Measurements from ENCODE around the gene GALNT14. TPM values are rescaled to one million over a fixed set of nuclear protein-coding genes. Genes with fewer than 3 reads are reported as not detected.

Gene GALNT14
- total and polyA plus RNA-seq, 9 of the 15 experiments (the other 6 are each of a cell fraction or from before 2014, with no cell fraction given) = 0.11 TPM; not detected in 8

- no TSS peak for BruUV-seq (replicated peaks)
These were observed 8.7 kb downstream of the GALNT14 start for GRCh38 chr2:31129375-31130171.

More at GRCh38 chr2:31129375-31130171, 8.7 kb downstream of the GALNT14 start:
- WGBS (ENCODE audit: insufficient coverage, low coverage, missing lambda C conversion rate) = 0% methylated on average over 5 of the region's 6 CpGs
- ChIA-PET POLR2A (interaction anchor here (0.7 kb wide), 1 partner anchor 20 kb away, joined by 3 read pairs; no protein-coding TSS in a partner anchor), CTCF (ENCODE audit: low intra/inter-chr PET ratio) (no interaction called here)
- Histone ChIP-seq H3K79me2 (ENCODE audit: control insufficient read depth, insufficient read depth, low read length) (no peaks in the 10 kb centered on the region), H3K36me3 (ENCODE audit: control insufficient read depth, insufficient read depth, low read length) (no peaks in the 10 kb centered on the region), H3K4me1 (replicated peaks in 1 of 2; ENCODE audit: control insufficient read depth in 2 of 2, insufficient read depth in 2 of 2, low read length in 2 of 2) (no peaks in the 10 kb centered on the region), H3K9ac (ENCODE audit: insufficient read depth in 1 of 2, low read depth in 2 of 2, low read length in 2 of 2) (no peak overlapping the region), H3K4me3 (no peak overlapping the region), H3K9me1 (ENCODE audit: control insufficient read depth, insufficient read depth, low read length) (no peaks in the 10 kb centered on the region), H4K20me1 (replicated peaks; ENCODE audit: control insufficient read depth, insufficient read depth, low read length) (no peaks in the 10 kb centered on the region), H3K4me2 (ENCODE audit: insufficient read depth, low read length) (no peak overlapping the region), H2AFZ (ENCODE audit: low read depth, low read length) (no peak overlapping the region), H3K27ac (ENCODE audit: extremely low read depth, low read depth, low read length) (no peak overlapping the region), H3K9me3 (replicated peaks; ENCODE audit: control insufficient read depth, insufficient read depth, low read depth, low read length) (no peaks in the 10 kb centered on the region), H3K27me3 (ENCODE audit: control insufficient read depth in 2 of 2, insufficient read depth in 2 of 2, low read length in 2 of 2) (peaks cover 0 to 9% of the 10 kb centered on the region in 2 experiments; a peak in 1 of 5 replicates)
- no peak for FAIRE-seq
- DNase-seq (ENCODE audit: extremely low read depth in 1 of 4, low spot score in 3 of 4) = no peak
- in situ Hi-C loops (cut with MboI) = no loop called here
- TF ChIP-seq E2F5 (CRISPR knock-in tag; IDR thresholded peaks at IDR 0.05) = no peak
- no peak for TF ChIP-seq CXXC5 (CRISPR knock-in tag; IDR thresholded peaks at IDR 0.05)
- TF ChIP-seq RBM17 (IDR thresholded peaks at IDR 0.05; ENCODE audit: borderline replicate concordance, low read depth, low read length) = no peak
- TF ChIP-seq NBN (IDR thresholded peaks at IDR 0.05; ENCODE audit: low read depth) = no peak
- no peak for TF ChIP-seq EGR1 (conservative IDR thresholded peaks at IDR 0.05)
- TF ChIP-seq LCOR (CRISPR knock-in tag; IDR thresholded peaks at IDR 0.05) = no peak
- no peak for TF ChIP-seq IRF2 (CRISPR knock-in tag; IDR thresholded peaks at IDR 0.05)
- TF ChIP-seq GMEB1 (CRISPR knock-in tag; IDR thresholded peaks at IDR 0.05) = no peak
- TF ChIP-seq FOSL1 (tag; conservative IDR thresholded peaks at IDR 0.05) = no peak
- TF ChIP-seq PTTG1 (tag; IDR thresholded peaks at IDR 0.05; ENCODE audit: low read depth) = no peak
- no peak for TF ChIP-seq LEF1 (IDR thresholded peaks at IDR 0.05)
- no peak for TF ChIP-seq MTF1 (CRISPR knock-in tag; IDR thresholded peaks at IDR 0.05; ENCODE audit: borderline replicate concordance)
- TF ChIP-seq XRCC3 (IDR thresholded peaks at IDR 0.05) = no peak
- no peak for TF ChIP-seq TAF1 (IDR thresholded peaks at IDR 0.05; ENCODE audit: control insufficient read depth, extremely low read depth, insufficient read depth, low read length, severe bottlenecking)
- no peak for TF ChIP-seq CCAR2 (IDR thresholded peaks at IDR 0.05; ENCODE audit: low read depth, low read length)
- intact Hi-C loops (cut with micrococcal nuclease) = no loop called here
- ATAC-seq = no peak
